ENCODE data around the gene LPP.

Gene LPP

DNA sequence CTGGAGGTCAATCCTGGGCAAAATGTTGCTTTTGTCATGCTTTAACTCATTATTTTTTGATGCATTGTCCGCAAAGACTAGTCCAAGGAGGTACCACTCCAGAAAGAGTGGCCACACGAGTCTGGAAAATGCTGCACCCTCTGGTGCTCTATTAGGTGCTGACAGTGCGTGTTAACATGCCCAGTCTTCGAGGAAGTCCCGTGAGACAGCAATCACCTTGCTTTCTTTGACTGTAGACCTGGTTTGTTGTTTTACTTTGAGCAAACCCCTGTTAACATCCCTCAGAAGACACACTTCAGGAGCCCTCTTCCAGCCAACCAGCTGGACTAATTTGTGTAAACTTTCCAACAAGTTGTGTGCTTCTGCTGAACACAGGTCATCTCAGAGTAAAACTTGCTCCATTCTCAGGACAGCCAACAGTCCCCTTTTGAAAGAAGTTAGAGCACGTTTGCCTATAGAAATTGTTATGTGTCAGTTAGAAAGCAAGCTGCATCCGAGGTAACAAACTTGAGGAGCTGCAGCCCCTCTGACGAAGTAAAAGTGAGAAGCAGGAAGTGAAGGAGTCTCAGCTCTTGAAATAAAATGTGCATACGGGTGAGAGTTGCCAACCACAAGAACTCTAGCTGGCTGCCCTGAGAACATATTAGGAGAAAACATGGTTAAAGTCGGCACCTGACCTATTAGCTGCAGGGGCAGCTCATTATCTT is 205.0 kb downstream of the LPP start:
- in situ Hi-C loops (cut with HindIII; ENCODE audit: low sequenced_read_pairs): no loop called here
- H3K4me3 ChIP-seq (ENCODE audit: low read depth, low read length): no peak overlapping the region
- no peak for DNase-seq (ENCODE audit: low read depth)
- TF ChIP-seq, protein P1, sequence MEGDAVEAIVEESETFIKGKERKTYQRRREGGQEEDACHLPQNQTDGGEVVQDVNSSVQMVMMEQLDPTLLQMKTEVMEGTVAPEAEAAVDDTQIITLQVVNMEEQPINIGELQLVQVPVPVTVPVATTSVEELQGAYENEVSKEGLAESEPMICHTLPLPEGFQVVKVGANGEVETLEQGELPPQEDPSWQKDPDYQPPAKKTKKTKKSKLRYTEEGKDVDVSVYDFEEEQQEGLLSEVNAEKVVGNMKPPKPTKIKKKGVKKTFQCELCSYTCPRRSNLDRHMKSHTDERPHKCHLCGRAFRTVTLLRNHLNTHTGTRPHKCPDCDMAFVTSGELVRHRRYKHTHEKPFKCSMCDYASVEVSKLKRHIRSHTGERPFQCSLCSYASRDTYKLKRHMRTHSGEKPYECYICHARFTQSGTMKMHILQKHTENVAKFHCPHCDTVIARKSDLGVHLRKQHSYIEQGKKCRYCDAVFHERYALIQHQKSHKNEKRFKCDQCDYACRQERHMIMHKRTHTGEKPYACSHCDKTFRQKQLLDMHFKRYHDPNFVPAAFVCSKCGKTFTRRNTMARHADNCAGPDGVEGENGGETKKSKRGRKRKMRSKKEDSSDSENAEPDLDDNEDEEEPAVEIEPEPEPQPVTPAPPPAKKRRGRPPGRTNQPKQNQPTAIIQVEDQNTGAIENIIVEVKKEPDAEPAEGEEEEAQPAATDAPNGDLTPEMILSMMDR (IDR thresholded peaks at IDR 0.05; ENCODE audit: low read depth, low read length, missing control alignments): no peak

DNA sequence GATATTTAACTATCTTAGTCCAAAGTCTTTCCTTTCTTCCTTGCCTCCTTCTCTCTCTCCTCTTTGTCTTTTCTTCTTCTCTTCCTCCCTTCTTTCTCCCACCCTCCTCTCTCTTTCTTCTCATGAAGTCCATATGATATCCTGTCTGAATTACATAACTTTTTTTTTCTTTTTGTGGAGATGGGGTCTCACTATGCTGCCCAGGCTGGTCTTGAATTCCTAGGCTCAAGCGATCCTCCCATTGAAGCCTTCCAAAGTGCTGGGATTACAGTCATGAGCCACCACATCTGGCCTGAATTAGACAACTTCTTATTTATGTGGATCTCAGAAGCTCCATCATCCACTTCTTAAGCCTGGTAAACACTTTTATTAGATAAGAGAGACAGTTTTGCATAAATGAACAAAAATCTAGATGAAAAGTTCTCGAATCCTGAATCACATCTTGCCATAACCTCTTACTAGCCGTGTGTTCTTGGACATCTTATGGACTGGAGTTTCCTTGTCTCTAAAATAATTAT is 206.5 kb downstream of the LPP start:
- no peak overlapping the region for H3K4me3 ChIP-seq (ENCODE audit: low read depth, low read length)
- TF ChIP-seq, protein P1 (IDR thresholded peaks at IDR 0.05; ENCODE audit: low read depth, low read length, missing control alignments): no peak
- in situ Hi-C loops (cut with HindIII; ENCODE audit: low sequenced_read_pairs): no loop called here
- no peak for DNase-seq (ENCODE audit: low read depth)

DNA sequence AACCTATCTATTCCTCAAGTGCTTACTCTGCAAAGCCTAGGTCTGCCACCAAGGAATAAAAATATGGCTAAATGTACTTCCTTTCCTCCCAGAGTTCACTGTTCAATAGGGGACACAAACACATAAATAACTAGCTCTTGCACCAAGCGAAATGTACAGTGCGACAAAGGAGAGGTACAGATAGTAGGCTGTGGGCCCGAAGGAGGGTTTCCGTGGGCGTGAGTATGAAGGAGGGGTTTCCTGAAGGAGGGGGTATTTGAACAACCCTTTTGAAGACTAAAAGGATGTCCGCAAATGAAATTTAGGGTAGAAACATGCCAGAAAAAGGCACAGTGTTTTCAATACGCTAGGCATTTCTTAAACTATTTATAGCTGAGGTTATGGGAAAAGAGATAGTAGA is 207.9 kb downstream of the LPP start:
- no peak for DNase-seq (ENCODE audit: low read depth)
- in situ Hi-C loops (cut with HindIII; ENCODE audit: low sequenced_read_pairs): no loop called here
- TF ChIP-seq, protein P1 (IDR thresholded peaks at IDR 0.05; ENCODE audit: low read depth, low read length, missing control alignments): no peak
- no peak overlapping the region for H3K4me3 ChIP-seq (ENCODE audit: low read depth, low read length)

DNA sequence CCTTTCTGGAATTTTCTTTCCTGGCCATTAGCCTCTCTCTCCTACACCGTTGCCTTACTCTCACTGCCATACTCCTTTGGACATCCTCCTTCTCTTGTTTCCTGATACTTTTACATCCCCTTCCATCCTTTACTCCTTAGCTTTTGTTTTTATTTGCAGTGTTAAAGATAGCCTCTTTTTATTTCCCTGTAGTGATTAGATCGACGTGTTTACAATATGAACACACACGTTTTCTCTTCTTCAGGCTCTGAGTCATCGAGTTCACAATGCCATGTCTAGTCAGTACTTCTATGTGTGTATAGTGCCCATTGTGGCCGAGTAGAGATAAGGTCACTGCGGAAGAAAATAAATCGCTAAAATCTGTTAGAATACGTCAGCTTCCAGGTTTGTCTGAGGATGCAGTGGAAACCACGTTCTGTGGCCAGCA is 208.5 kb downstream of the LPP start:
- TF ChIP-seq, protein P1 (IDR thresholded peaks at IDR 0.05; ENCODE audit: low read depth, low read length, missing control alignments): no peak
- DNase-seq (ENCODE audit: low read depth): peak; percentile 36
- in situ Hi-C loops (cut with HindIII; ENCODE audit: low sequenced_read_pairs): no loop called here
- no peak overlapping the region for H3K4me3 ChIP-seq (ENCODE audit: low read depth, low read length)

DNA sequence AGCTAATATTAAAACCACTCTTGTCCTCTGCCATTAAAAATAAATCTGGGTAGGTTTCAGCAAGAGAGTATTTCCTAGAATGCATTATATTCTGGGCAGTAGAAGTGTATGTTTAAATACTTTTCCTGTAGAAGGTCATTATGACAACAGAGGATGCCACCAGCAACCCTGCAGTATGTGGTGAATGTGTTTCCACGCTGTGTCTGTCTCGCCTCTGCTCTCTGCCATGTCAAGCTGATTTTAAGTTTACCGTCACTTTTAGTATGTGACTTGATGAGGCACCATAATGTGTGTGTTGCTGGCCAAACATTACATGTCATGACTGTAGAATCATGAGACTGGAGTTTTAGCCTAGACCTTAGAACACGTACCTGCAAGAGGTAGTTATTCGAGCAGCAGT is 211.2 kb downstream of the LPP start:
- no peak overlapping the region for H3K4me3 ChIP-seq (ENCODE audit: low read depth, low read length)
- TF ChIP-seq, protein P1 (IDR thresholded peaks at IDR 0.05; ENCODE audit: low read depth, low read length, missing control alignments): no peak
- no peak for DNase-seq (ENCODE audit: low read depth)
- in situ Hi-C loops (cut with HindIII; ENCODE audit: low sequenced_read_pairs): no loop called here

DNA sequence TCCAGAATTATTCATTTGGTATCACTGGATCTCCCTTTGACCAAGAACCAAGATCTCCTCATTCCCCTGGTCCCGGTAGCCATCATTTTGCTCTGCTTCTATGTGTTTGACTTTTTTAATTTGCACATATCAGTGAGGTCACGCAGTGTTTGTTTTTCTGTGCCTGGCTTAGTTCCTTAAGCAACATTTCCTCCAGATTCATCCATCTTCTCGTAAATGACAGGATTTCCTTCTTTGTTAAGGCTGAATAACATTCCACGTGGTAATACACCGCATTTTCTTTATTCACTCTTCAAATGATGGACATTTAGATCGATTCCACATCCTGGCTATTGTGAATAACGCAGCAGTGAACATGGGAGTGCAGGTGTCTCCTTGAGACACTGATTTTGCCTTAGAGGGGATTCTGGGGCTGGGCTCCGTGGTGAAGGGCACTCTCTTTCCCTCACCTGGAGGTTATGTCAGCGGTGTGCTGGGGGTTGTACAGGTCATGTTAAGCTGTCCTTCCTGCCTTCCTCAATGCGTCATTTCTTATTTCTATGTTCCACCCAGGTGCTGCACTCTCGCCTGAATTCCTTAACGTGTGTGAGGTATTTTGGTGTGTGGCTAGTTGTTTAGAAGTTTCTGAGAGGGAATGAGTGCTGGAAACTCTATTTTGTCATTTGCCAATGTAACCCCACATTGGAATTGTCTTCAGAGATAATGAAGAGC is 212.2 kb downstream of the LPP start:
- peak; percentile 18 for DNase-seq (ENCODE audit: low read depth)
- TF ChIP-seq, protein P1 (IDR thresholded peaks at IDR 0.05; ENCODE audit: low read depth, low read length, missing control alignments): no peak
- in situ Hi-C loops (cut with HindIII; ENCODE audit: low sequenced_read_pairs): no loop called here
- no peak overlapping the region for H3K4me3 ChIP-seq (ENCODE audit: low read depth, low read length)
